ENCODE results near the gene KANSL1. TPM values are rescaled to one million over a fixed set of nuclear protein-coding genes. Genes with fewer than 3 reads are reported as not detected.

The KANSL1 gene
- total and polyA plus RNA-seq, 9 of the 15 experiments (the other 6 are each of a cell fraction or from before 2014, with no cell fraction given), result 3.6 to 55.4 (median 31.8) TPM

DNA sequence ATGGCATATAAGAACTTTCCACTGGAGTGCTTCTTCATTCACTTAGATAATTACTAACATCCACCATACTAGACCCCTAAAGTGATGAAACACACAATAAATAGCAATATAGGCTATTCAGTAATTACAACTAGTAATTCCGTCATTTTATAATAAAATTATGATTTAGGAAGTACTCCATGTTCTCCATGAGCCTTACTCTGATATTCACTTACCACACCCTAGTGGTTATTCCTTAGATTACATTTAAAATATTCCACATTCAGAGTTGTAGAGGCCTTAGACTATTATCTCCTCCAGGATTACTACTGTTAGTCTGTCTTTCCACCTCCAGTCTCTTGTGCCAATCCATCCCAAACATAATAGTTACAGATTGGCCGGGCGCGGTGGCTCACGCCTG is 131.8 kb downstream of the KANSL1 start (continued):
- TF ChIP-seq, protein P1, sequence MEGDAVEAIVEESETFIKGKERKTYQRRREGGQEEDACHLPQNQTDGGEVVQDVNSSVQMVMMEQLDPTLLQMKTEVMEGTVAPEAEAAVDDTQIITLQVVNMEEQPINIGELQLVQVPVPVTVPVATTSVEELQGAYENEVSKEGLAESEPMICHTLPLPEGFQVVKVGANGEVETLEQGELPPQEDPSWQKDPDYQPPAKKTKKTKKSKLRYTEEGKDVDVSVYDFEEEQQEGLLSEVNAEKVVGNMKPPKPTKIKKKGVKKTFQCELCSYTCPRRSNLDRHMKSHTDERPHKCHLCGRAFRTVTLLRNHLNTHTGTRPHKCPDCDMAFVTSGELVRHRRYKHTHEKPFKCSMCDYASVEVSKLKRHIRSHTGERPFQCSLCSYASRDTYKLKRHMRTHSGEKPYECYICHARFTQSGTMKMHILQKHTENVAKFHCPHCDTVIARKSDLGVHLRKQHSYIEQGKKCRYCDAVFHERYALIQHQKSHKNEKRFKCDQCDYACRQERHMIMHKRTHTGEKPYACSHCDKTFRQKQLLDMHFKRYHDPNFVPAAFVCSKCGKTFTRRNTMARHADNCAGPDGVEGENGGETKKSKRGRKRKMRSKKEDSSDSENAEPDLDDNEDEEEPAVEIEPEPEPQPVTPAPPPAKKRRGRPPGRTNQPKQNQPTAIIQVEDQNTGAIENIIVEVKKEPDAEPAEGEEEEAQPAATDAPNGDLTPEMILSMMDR (IDR thresholded peaks at IDR 0.05 in 2 of 3, conservative IDR thresholded peaks at IDR 0.05 in 1 of 3; ENCODE audit: insufficient read depth in 2 of 3, low read depth in 1 of 3, low read length in 3 of 3), result peak in 1 of 3 experiments; percentile 56; a peak in 3 of 6 replicates
- TF ChIP-seq, protein P2, sequence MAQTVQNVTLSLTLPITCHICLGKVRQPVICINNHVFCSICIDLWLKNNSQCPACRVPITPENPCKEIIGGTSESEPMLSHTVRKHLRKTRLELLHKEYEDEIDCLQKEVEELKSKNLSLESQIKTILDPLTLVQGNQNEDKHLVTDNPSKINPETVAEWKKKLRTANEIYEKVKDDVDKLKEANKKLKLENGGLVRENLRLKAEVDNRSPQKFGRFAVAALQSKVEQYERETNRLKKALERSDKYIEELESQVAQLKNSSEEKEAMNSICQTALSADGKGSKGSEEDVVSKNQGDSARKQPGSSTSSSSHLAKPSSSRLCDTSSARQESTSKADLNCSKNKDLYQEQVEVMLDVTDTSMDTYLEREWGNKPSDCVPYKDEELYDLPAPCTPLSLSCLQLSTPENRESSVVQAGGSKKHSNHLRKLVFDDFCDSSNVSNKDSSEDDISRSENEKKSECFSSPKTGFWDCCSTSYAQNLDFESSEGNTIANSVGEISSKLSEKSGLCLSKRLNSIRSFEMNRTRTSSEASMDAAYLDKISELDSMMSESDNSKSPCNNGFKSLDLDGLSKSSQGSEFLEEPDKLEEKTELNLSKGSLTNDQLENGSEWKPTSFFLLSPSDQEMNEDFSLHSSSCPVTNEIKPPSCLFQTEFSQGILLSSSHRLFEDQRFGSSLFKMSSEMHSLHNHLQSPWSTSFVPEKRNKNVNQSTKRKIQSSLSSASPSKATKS (CRISPR knock-in tag; IDR thresholded peaks at IDR 0.05), result no peak
- TF ChIP-seq KHSRP (IDR thresholded peaks at IDR 0.05) (no peak), ZNF121 (CRISPR knock-in tag; conservative IDR thresholded peaks at IDR 0.05) (no peak), FOXA3 (CRISPR knock-in tag; conservative IDR thresholded peaks at IDR 0.05 in 1 of 2, IDR thresholded peaks at IDR 0.05 in 1 of 2) (no peak), GATAD2B (IDR thresholded peaks at IDR 0.05; ENCODE audit: borderline replicate concordance) (0 out of 2 replicates have a peak, but pooled peaks have one; percentile 28)

DNA sequence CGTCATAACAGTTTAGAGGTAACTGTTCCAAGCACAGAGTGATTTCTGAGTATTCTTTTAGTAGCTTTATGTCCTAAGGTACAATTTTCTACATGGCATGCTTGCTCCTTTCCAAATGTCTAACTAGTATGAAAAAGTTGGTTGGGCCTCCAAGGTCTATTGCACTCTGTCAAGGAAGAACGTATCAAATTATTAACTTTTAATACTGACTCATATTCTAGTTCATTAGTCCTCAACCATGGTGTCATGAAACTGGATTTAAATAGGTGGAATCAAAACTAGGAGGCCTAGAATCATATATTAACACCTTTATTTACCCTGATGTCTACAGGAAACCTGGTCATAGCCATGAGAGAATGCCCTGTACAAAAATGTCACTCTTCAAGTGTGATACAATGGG is 132.8 kb downstream of the KANSL1 start:
- Histone ChIP-seq H2AFZ (ENCODE audit: low read depth, low read length) (no peak overlapping the region), H3K4me3 (no peak overlapping the region), H3K27ac (ENCODE audit: extremely low read depth, low read depth, low read length) (no peak overlapping the region), H3K9me3 (replicated peaks; ENCODE audit: control insufficient read depth, insufficient read depth, low read depth, low read length) (no peaks in the 10 kb centered on the region), H3K79me2 (ENCODE audit: control insufficient read depth, insufficient read depth, low read length) (peaks cover 26% of the 10 kb centered on the region), H3K4me1 (replicated peaks in 1 of 2; ENCODE audit: control insufficient read depth in 2 of 2, insufficient read depth in 2 of 2, low read length in 2 of 2) (peaks cover 0 to 5% of the 10 kb centered on the region in 2 experiments; a peak in 2 of 5 replicates), H4K20me1 (replicated peaks; ENCODE audit: control insufficient read depth, insufficient read depth, low read length) (no peaks in the 10 kb centered on the region), H3K9ac (ENCODE audit: insufficient read depth in 1 of 2, low read depth in 2 of 2, low read length in 2 of 2) (no peak overlapping the region), H3K27me3 (ENCODE audit: control insufficient read depth in 2 of 2, insufficient read depth in 2 of 2, low read length in 2 of 2) (no peaks in the 10 kb centered on the region), H3K9me1 (ENCODE audit: control insufficient read depth, insufficient read depth, low read length) (no peaks in the 10 kb centered on the region), H3K4me2 (ENCODE audit: insufficient read depth, low read length) (no peak overlapping the region), H3K36me3 (ENCODE audit: control insufficient read depth, insufficient read depth, low read length) (peaks cover 59% of the 10 kb centered on the region)
- intact Hi-C loops (cut with micrococcal nuclease), result loop anchor here (5.0 kb wide), 1 partner anchor 152 kb away; no protein-coding TSS in a partner anchor
- ChIA-PET POLR2A (interaction anchor here (1.2 to 1.6 kb wide), 2 partner anchors 8 to 23 kb away, joined by 4 read pairs; no protein-coding TSS in a partner anchor), CTCF (ENCODE audit: low intra/inter-chr PET ratio) (interaction anchor here (0.6 kb wide), 1 partner anchor 16 kb away, joined by 3 read pairs; no protein-coding TSS in a partner anchor)
- DNase-seq (ENCODE audit: extremely low read depth in 1 of 4, low spot score in 3 of 4) (no peak), ATAC-seq (no peak), FAIRE-seq (no peak)
- BruUV-seq (replicated peaks), result no TSS peak
- WGBS (ENCODE audit: insufficient coverage, low coverage, missing lambda C conversion rate), result 88% methylated on average over 2 of the region's 2 CpGs
- in situ Hi-C loops (cut with MboI), result no loop called here
- TF ChIP-seq ZNF780A (CRISPR knock-in tag; IDR thresholded peaks at IDR 0.05) (no peak), MED1 (CRISPR knock-in tag; IDR thresholded peaks at IDR 0.05; ENCODE audit: borderline replicate concordance) (no peak)
- TF ChIP-seq, protein P3, sequence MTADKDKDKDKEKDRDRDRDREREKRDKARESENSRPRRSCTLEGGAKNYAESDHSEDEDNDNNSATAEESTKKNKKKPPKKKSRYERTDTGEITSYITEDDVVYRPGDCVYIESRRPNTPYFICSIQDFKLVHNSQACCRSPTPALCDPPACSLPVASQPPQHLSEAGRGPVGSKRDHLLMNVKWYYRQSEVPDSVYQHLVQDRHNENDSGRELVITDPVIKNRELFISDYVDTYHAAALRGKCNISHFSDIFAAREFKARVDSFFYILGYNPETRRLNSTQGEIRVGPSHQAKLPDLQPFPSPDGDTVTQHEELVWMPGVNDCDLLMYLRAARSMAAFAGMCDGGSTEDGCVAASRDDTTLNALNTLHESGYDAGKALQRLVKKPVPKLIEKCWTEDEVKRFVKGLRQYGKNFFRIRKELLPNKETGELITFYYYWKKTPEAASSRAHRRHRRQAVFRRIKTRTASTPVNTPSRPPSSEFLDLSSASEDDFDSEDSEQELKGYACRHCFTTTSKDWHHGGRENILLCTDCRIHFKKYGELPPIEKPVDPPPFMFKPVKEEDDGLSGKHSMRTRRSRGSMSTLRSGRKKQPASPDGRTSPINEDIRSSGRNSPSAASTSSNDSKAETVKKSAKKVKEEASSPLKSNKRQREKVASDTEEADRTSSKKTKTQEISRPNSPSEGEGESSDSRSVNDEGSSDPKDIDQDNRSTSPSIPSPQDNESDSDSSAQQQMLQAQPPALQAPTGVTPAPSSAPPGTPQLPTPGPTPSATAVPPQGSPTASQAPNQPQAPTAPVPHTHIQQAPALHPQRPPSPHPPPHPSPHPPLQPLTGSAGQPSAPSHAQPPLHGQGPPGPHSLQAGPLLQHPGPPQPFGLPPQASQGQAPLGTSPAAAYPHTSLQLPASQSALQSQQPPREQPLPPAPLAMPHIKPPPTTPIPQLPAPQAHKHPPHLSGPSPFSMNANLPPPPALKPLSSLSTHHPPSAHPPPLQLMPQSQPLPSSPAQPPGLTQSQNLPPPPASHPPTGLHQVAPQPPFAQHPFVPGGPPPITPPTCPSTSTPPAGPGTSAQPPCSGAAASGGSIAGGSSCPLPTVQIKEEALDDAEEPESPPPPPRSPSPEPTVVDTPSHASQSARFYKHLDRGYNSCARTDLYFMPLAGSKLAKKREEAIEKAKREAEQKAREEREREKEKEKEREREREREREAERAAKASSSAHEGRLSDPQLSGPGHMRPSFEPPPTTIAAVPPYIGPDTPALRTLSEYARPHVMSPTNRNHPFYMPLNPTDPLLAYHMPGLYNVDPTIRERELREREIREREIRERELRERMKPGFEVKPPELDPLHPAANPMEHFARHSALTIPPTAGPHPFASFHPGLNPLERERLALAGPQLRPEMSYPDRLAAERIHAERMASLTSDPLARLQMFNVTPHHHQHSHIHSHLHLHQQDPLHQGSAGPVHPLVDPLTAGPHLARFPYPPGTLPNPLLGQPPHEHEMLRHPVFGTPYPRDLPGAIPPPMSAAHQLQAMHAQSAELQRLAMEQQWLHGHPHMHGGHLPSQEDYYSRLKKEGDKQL (CRISPR knock-in tag; IDR thresholded peaks at IDR 0.05; ENCODE audit: borderline replicate concordance), result no peak

Measured in K562 (cell line).